HFF-Myc (cell line): ENCODE measurements around the gene CFAP74.
"Not testable (repeated sequence)": the region's sequence is repeated elsewhere in the genome, so short reads cannot be mapped to it uniquely, and the experiment has no call there.

Source experiments
- DNase-seq: peaks from one replicate; pipeline ENCODE4 v3.0.0-alpha.2; 2011; ENCODE audit warnings: low read depth; ENCODE audit errors: extremely low read depth
- H3K4me3 ChIP-seq: replicated peaks from 2 replicates; pipeline ENCODE4 v1.5.1; 2011; ENCODE audit warnings: low read depth, mild to moderate bottlenecking, control low read depth, low read length
- CTCF ChIP-seq: IDR thresholded peaks from 2 replicates; pipeline ENCODE4 v1.5.1; 2012; ENCODE audit warnings: mild to moderate bottlenecking, low read depth, low read length, control low read depth; ENCODE audit errors: missing control alignments

Gene CFAP74

GRCh38 chr1:1987142-1987510 lies 16.5 kb downstream of the CFAP74 start:
- no peak for TF ChIP-seq CTCF
- no peak for DNase-seq
- no peak overlapping the region for H3K4me3 ChIP-seq

GRCh38 chr1:1986451-1987141 lies 17.0 kb downstream of the CFAP74 start:
- no peak for TF ChIP-seq CTCF
- H3K4me3 ChIP-seq, result no peak overlapping the region
- no peak for DNase-seq

GRCh38 chr1:1985375-1986050 lies 18.1 kb downstream of the CFAP74 start:
- DNase-seq, result no peak
- no peak for TF ChIP-seq CTCF
- no peak overlapping the region for H3K4me3 ChIP-seq

- no peak for TF ChIP-seq CTCF
- no peak for DNase-seq
- H3K4me3 ChIP-seq, result no peak overlapping the region
These were observed 19.0 kb downstream of the CFAP74 start for GRCh38 chr1:1984560-1985070.

GRCh38 chr1:1982379-1983232 lies 21.0 kb downstream of the CFAP74 start:
- TF ChIP-seq CTCF, result no peak
- H3K4me3 ChIP-seq, result no peak overlapping the region
- DNase-seq, result no peak

GRCh38 chr1:1981631-1982327 lies 21.8 kb downstream of the CFAP74 start:
- not testable (repeated sequence) for DNase-seq

More at GRCh38 chr1:1981631-1982327, 21.8 kb downstream of the CFAP74 start:
- not testable (repeated sequence) for H3K4me3 ChIP-seq
